Measurements from ENCODE around the gene MTHFD1L.

DNA sequence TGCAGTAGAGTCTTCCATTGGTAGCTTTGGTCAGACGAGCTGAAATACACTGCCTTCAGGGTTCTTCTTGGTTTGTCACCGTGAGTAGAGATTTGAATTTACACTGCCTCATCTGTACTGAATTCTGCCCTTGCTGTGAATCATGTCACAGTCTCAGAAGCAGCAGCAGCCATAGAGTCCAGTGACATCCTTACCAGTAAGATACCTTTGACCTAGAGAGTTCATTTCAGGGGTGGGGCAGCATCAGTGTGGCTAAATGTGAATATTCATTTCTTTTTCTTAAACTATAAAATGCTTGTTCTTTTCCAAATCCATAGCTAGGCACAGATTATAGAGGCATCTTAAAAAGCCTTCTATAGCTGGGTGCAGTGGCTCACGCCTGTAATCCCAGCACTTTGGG is 223.5 kb downstream of the MTHFD1L start:
- TF ChIP-seq ZNF274 (IDR thresholded peaks at IDR 0.05; ENCODE audit: low read depth, low read length), result no peak
- TF ChIP-seq YY1 (IDR thresholded peaks at IDR 0.05; ENCODE audit: insufficient read depth, insufficient read length), result no peak

Measured in NT2/D1 (cell line).